ENCODE results near the gene RPL3.
A peak's percentile ranks its signal among the peaks of the same experiment; 100 is the strongest.

Gene RPL3

GRCh38 chr22:39301108-39301507 is 18.3 kb downstream of the RPL3 start:
- Histone ChIP-seq H3K27ac (peak overlapping the region; percentile 34 to 62), H3K36me3 (no peaks in the 10 kb centered on the region), H3K9me3 (no peaks in the 10 kb centered on the region), H3K4me3 (no peak overlapping the region), H3K27me3 (no peaks in the 10 kb centered on the region), H3K4me1 (peaks cover 4 to 45% (median 36%) of the 10 kb centered on the region in 4 donors)
- intact Hi-C loops (cut with DNase I; ENCODE audit: low total_unique reads), result no loop called here
- no peak for TF ChIP-seq CTCF (IDR thresholded peaks at IDR 0.05)
- DNase-seq, result no peak

GRCh38 chr22:39300186-39300830 is 19.1 kb downstream of the RPL3 start:
- peak; percentile 72 to 84 for DNase-seq
- intact Hi-C loops (cut with DNase I; ENCODE audit: low total_unique reads), result no loop called here
- TF ChIP-seq CTCF (IDR thresholded peaks at IDR 0.05), result no peak
- Histone ChIP-seq H3K27me3 (no peaks in the 10 kb centered on the region), H3K27ac (peak overlapping the region; percentile 34 to 62), H3K4me1 (peaks cover 4 to 45% (median 36%) of the 10 kb centered on the region in 4 donors), H3K36me3 (no peaks in the 10 kb centered on the region), H3K4me3 (peak overlapping the region; percentile 36 to 37), H3K9me3 (no peaks in the 10 kb centered on the region)

GRCh38 chr22:39299829-39300178 is 19.6 kb downstream of the RPL3 start:
- H3K27ac ChIP-seq, result peak overlapping the region; percentile 34 to 62
- intact Hi-C loops (cut with DNase I; ENCODE audit: low total_unique reads), result no loop called here
- peak in 1 of 2 donors; percentile 50 for DNase-seq

GRCh38 chr22:39298241-39298987 is 21.0 kb downstream of the RPL3 start:
- intact Hi-C loops (cut with DNase I; ENCODE audit: low total_unique reads), result no loop called here

More at GRCh38 chr22:39299829-39300178, 19.6 kb downstream of the RPL3 start:
- Histone ChIP-seq H3K9me3 (no peaks in the 10 kb centered on the region), H3K4me1 (peaks cover 4 to 45% (median 36%) of the 10 kb centered on the region in 4 donors), H3K27me3 (no peaks in the 10 kb centered on the region), H3K36me3 (no peaks in the 10 kb centered on the region), H3K4me3 (peak overlapping the region; percentile 36 to 37)
- TF ChIP-seq CTCF (IDR thresholded peaks at IDR 0.05), result no peak

More at GRCh38 chr22:39298241-39298987, 21.0 kb downstream of the RPL3 start:
- H3K9me3 ChIP-seq, result no peaks in the 10 kb centered on the region
- H3K36me3 ChIP-seq, result no peaks in the 10 kb centered on the region
- DNase-seq, result no peak
- H3K4me1 ChIP-seq, result peaks cover 4 to 45% (median 37%) of the 10 kb centered on the region in 4 donors
- TF ChIP-seq CTCF (IDR thresholded peaks at IDR 0.05), result no peak
- H3K27ac ChIP-seq, result peak overlapping the region; percentile 33 to 73
- no peaks in the 10 kb centered on the region for H3K27me3 ChIP-seq
- no peak overlapping the region for H3K4me3 ChIP-seq
